Common myeloid progenitor, CD34-positive (primary cell): Measurements from ENCODE around the gene PRKCH.

Source experiments
- CTCF ChIA-PET: fragments of 350-600 bp; sonication (Branson Sonifier 250); formaldehyde crosslinking; loops from one replicate; lab custom pipeline; 2021; ENCODE audit warnings: antibody characterized with exemption; lab: Charles Lee
- POLR2A ChIA-PET: fragments of 350-600 bp; sonication (Branson Sonifier 250); formaldehyde crosslinking; loops from one replicate; lab custom pipeline; 2021; ENCODE audit warnings: antibody characterized with exemption; lab: Charles Lee
- DNase-seq, 3 donors: peaks; one replicate each; pipeline versions ENCODE4 v3.0.0 to v3.0.0-alpha.2; 2013
- H3K27ac ChIP-seq, 2 experiments: 1 replicate in 1 of 2; 2 replicates in 1 of 2; pipeline ENCODE4 v1.7.0; 2013; ENCODE audit warnings: inconsistent platforms in 2 of 2, low read length in 2 of 2, mild to moderate bottlenecking in 2 of 2, low read depth in 1 of 2, moderate library complexity in 1 of 2; ENCODE audit not compliant: severe bottlenecking in 2 of 2, insufficient read depth in 1 of 2, poor library complexity in 1 of 2
- H3K27me3 ChIP-seq, 5 experiments: replicated peaks in 2 of 5; 1 replicate in 3 of 5; 2 replicates in 2 of 5; pipeline versions ENCODE4 v1.6.1 to v1.7.0; 2013; ENCODE audit warnings: low read length in 4 of 5, mild to moderate bottlenecking in 2 of 5, moderate library complexity in 2 of 5, inconsistent platforms in 1 of 5; ENCODE audit not compliant: insufficient read depth in 5 of 5, control insufficient read depth in 4 of 5
- H3K36me3 ChIP-seq, 4 experiments: 1 replicate in 2 of 4; 2 replicates in 2 of 4; pipeline versions ENCODE4 v1.6.1 to v1.7.0; 2013; ENCODE audit warnings: low read length in 3 of 4, control low read depth in 1 of 4, mild to moderate bottlenecking in 1 of 4; ENCODE audit not compliant: control insufficient read depth in 4 of 4, insufficient read depth in 4 of 4
- H3K4me1 ChIP-seq, 4 experiments: 1 replicate in 3 of 4; 2 replicates in 1 of 4; pipeline versions ENCODE4 v1.6.1 to v1.7.1; 2013; ENCODE audit warnings: low read length in 3 of 4, mild to moderate bottlenecking in 3 of 4, control low read depth in 1 of 4, inconsistent platforms in 1 of 4, moderate library complexity in 1 of 4; ENCODE audit not compliant: control insufficient read depth in 4 of 4, insufficient read depth in 4 of 4; ENCODE audit errors: control extremely low read depth in 1 of 4
- H3K4me3 ChIP-seq, 7 experiments: 1 replicate in 4 of 7; 2 replicates in 3 of 7; pipeline versions ENCODE4 v1.5.1 to v1.7.0; 2013; ENCODE audit warnings: mild to moderate bottlenecking in 7 of 7, low read length in 6 of 7, moderate library complexity in 6 of 7, inconsistent platforms in 2 of 7, low read depth in 2 of 7, control low read depth in 1 of 7; ENCODE audit not compliant: insufficient read depth in 4 of 7, control insufficient read depth in 1 of 7; ENCODE audit errors: extremely low read depth in 1 of 7
- H3K9me3 ChIP-seq, 5 experiments: 1 replicate in 4 of 5; 2 replicates in 1 of 5; pipeline versions ENCODE4 v1.6.1 to v1.7.1; 2013; ENCODE audit warnings: low read length in 4 of 5, mild to moderate bottlenecking in 2 of 5, inconsistent platforms in 1 of 5, low read depth in 1 of 5, moderate library complexity in 1 of 5; ENCODE audit not compliant: control insufficient read depth in 4 of 5, insufficient read depth in 2 of 5; ENCODE audit errors: control extremely low read depth in 1 of 5
- WGBS: methylation state at CpG from one replicate; pipeline ENCODE4 v1.1.5; 2013; ENCODE audit not compliant: insufficient coverage; 5-methylcytosine and 5-hydroxymethylcytosine counted together

Gene PRKCH

DNA sequence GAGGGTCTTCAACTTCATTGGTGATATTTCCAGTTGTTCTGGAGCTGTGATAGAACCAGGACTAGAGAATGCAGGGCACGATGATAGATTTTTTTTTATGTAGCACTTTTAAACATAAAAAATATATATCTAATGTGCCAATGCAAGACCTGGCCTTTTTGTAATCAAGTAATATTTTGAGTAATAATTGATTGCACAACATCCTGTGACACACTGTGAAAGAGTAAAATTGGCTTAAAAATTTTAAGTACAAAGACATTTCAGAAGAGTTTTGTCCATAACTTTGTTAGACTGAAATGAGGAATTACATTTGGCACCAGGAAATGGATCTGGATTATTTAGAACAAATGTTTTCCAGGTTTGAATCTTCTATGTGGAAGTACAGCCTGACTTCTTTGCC, 22.1 kb downstream of the PRKCH start:
- ChIA-PET POLR2A (no interaction called here), CTCF (no interaction called here)
- Histone ChIP-seq H3K36me3 (no peaks in the 10 kb centered on the region), H3K27ac (no peak overlapping the region), H3K4me1 (peaks cover 21 to 75% (median 60%) of the 10 kb centered on the region in 4 experiments), H3K27me3 (no peaks in the 10 kb centered on the region), H3K4me3 (no peak overlapping the region), H3K9me3 (no peaks in the 10 kb centered on the region)
- peak in 1 of 3 donors; percentile 38 for DNase-seq
- WGBS = no CpG with 5 or more reads among the region's 1 CpG

DNA sequence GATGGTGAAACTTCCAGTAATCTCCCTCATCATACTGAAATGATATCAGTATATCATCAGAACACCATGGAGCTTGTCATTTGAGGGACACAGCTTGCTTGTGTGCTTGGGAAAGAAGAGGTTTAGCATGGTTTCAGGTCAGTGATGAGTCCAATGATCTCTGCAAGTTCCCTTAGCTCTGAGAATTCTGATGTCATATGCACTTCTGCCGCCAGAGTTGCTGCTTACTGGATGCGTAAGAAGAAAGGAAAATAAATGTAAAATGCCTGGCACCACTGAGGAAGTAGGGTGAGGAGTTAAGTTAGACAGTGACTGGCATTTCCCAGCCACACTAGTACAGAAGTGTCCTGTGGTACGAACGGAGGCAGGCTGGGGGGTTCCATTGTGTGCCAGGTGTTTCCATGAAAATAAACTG, 22.6 kb downstream of the PRKCH start:
- Histone ChIP-seq H3K9me3 (no peaks in the 10 kb centered on the region), H3K27me3 (no peaks in the 10 kb centered on the region), H3K36me3 (no peaks in the 10 kb centered on the region), H3K27ac (no peak overlapping the region), H3K4me3 (no peak overlapping the region), H3K4me1 (peaks cover 21 to 78% (median 62%) of the 10 kb centered on the region in 4 experiments)
- DNase-seq = peak in 2 of 3 donors; percentile 56 to 68
- 73% methylated on average over 3 of the region's 4 CpGs for WGBS
- ChIA-PET CTCF (interaction anchor here (0.6 kb wide), 1 partner anchor 32 kb away, joined by 3 read pairs; no protein-coding TSS in a partner anchor), POLR2A (no interaction called here)

DNA sequence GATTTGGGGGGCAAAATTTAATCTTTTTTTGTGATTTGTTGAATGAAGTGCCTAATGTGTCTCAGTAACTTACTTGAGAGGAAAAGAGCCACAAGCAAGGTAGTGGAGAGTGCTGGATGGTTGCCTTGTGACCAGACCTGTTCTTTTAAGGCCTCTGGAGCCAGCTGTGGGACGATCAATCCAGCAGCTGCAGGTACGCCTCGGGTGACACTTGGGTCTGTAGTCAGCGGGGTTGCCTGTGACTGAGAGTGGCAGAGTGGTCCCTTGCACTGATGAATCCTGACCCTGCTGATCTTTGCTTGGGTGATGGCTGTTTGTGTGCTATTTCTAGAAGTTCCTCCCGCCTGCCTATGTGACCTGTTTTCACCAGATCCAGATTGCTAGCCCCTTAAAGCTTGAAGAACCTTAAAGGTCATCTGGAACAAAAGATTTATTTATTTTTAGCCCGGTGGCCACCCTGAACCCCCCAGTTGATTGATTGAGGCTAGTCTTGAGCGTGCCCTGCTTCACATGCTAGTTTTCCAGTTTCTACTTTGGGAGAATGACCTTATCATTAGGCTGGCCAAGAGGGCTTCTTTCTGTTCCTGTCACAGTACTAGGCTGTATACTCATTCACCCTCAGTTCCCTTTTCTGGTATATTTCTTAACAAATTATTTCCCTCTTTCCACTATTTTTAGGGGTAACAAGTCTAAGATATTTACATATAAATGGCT, 23.2 kb downstream of the PRKCH start:
- ChIA-PET POLR2A (no interaction called here), CTCF (interaction anchor here (0.6 kb wide), 1 partner anchor 32 kb away, joined by 3 read pairs; no protein-coding TSS in a partner anchor)
- H3K9me3 ChIP-seq = no peaks in the 10 kb centered on the region
- no peak overlapping the region for H3K27ac ChIP-seq
- H3K27me3 ChIP-seq = no peaks in the 10 kb centered on the region
- no peaks in the 10 kb centered on the region for H3K36me3 ChIP-seq
- peaks cover 21 to 78% (median 62%) of the 10 kb centered on the region in 4 experiments for H3K4me1 ChIP-seq
- 85% methylated on average over 7 of the region's 7 CpGs for WGBS
- H3K4me3 ChIP-seq = peak overlapping the region in 1 of 7 experiments; percentile 12
- DNase-seq = peak in 1 of 3 donors; percentile 35

DNA sequence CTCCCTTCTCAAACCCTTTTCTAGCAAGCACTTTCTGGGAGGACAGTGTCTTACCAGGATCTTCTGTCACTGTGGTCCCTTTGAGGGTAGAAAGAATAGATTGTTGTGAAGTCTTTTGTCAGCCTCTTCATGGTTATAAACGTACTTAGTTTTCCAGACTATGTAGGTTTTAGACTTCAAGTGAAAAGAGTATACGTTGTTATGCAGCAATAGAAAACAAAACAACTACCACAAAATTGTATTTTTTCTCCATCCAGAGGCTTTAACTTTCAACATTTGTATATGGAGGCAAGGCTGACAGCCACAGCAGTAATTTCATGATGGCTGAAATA, 23.7 kb downstream of the PRKCH start:
- no peak for DNase-seq
- CTCF ChIA-PET = interaction anchor here (3.5 kb wide), 1 partner anchor 13 kb away, joined by 18 read pairs; no protein-coding TSS in a partner anchor
- no peak overlapping the region for H3K27ac ChIP-seq
- H3K4me1 ChIP-seq = peaks cover 24 to 82% (median 63%) of the 10 kb centered on the region in 4 experiments
- no peaks in the 10 kb centered on the region for H3K9me3 ChIP-seq
- no peak overlapping the region for H3K4me3 ChIP-seq
- POLR2A ChIA-PET = no interaction called here
- no CpG with 5 or more reads among the region's 2 CpGs for WGBS
- no peaks in the 10 kb centered on the region for H3K27me3 ChIP-seq
- no peaks in the 10 kb centered on the region for H3K36me3 ChIP-seq

DNA sequence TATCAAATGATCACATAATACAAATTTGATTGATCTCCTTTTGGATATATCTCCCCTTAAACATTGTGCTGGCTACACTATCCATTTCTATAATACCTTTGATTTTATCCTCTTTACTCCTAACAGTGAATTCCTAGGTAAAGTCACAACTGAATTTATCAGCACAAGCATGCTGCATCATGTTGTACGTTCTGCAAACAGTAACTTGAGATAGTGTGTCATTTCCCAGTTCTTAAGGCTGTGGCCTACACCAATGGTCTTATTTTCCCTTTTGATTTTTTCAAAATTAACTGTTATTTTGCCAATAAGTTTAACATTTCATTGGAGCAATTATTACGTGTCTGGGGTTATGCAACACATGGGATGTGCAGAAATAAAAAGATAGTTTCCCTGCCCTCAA, 24.8 kb downstream of the PRKCH start:
- 85% methylated on average over 2 of the region's 2 CpGs for WGBS

DNA sequence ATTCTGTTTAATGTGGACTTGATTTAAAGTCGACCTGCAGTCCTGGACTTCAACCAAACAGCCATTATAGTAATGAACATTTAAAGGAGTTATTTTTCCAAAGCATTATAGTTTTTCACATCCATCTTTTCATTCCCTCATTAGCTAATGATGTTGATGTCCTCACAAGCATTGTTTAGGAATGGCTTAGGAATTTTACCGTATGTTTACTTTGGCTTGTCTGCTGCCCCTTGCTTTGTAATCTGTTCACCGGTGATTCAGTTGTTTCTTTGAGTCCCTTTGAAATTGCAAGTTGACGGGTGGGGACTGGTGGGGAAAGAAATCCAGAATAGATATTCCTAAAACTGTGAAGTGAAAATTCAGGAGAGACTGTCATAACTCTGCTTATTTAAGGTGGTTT, 25.4 kb downstream of the PRKCH start:
- H3K27ac ChIP-seq = no peak overlapping the region
- CTCF ChIA-PET = interaction anchor here (1.1 to 3.5 kb wide), 3 partner anchors 14 to 39 kb away, joined by 3 to 18 read pairs (median 3); no protein-coding TSS in a partner anchor

More for the DNA sequence above, 24.8 kb downstream of the PRKCH start:
- H3K9me3 ChIP-seq = no peaks in the 10 kb centered on the region
- no peaks in the 10 kb centered on the region for H3K36me3 ChIP-seq
- DNase-seq = no peak
- no peak overlapping the region for H3K4me3 ChIP-seq
- ChIA-PET POLR2A (no interaction called here), CTCF (interaction anchor here (3.5 kb wide), 1 partner anchor 14 kb away, joined by 18 read pairs; no protein-coding TSS in a partner anchor)
- no peak overlapping the region for H3K27ac ChIP-seq
- no peaks in the 10 kb centered on the region for H3K27me3 ChIP-seq
- H3K4me1 ChIP-seq = peaks cover 29 to 83% (median 67%) of the 10 kb centered on the region in 4 experiments

More for the DNA sequence above, 25.4 kb downstream of the PRKCH start:
- Histone ChIP-seq H3K36me3 (no peaks in the 10 kb centered on the region), H3K4me3 (no peak overlapping the region), H3K4me1 (peaks cover 25 to 79% (median 62%) of the 10 kb centered on the region in 4 experiments), H3K9me3 (no peaks in the 10 kb centered on the region), H3K27me3 (no peaks in the 10 kb centered on the region)
- no peak for DNase-seq
- POLR2A ChIA-PET = no interaction called here
- WGBS = 96% methylated on average over 2 of the region's 4 CpGs
